Measurements from ENCODE around the gene NOB1. TPM values are rescaled to one million over a fixed set of nuclear protein-coding genes. Genes with fewer than 3 reads are reported as not detected.

NOB1 gene
- total RNA-seq = 43.2 and 48.4 TPM in 2 replicates

DNA sequence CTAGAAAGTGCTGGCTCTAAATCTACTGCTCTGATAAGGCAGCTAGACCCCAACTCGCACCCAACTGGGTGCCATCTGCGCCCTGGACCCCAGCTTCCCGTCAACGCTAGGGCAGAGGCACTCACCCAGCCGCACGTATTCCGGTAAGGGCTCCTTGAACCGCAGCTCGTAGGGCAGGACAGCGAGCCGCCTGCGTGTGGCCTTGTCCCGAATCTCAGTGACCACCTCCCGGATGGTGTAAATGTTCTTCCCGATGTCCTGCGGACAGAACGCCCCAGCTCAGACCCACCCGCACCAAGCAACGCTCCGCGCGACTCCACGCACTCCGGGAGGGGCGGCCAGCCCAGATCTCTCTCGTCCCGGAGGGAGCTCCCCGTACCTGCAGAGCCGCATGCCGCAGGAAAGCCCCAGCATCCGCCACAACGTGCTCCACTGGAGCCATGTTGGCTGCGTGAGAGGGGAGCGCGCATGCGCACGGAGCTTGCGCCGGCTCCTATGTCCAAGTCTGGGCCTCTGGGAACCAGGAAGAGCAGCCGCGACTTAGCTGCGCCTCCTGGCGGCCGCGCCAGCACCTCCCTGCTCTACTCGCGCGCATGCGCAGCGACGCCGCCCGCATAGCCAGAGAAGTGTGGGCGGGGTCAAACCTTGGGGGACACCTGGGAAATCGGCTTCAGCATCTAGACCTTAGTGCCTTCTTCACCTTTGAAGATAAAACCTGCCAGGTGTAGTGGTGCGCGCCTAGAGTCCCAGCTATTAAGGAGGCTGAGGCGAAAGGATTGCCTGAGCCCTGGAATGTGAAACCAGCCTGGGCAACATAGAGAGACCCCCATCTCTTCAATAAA is at the start of gene NOB1:
Gene NOB1 (minus strand): TSS at position 458 of the 842 bp plus-strand sequence. CDS start 16 bp downstream, at position 442.

DNA sequence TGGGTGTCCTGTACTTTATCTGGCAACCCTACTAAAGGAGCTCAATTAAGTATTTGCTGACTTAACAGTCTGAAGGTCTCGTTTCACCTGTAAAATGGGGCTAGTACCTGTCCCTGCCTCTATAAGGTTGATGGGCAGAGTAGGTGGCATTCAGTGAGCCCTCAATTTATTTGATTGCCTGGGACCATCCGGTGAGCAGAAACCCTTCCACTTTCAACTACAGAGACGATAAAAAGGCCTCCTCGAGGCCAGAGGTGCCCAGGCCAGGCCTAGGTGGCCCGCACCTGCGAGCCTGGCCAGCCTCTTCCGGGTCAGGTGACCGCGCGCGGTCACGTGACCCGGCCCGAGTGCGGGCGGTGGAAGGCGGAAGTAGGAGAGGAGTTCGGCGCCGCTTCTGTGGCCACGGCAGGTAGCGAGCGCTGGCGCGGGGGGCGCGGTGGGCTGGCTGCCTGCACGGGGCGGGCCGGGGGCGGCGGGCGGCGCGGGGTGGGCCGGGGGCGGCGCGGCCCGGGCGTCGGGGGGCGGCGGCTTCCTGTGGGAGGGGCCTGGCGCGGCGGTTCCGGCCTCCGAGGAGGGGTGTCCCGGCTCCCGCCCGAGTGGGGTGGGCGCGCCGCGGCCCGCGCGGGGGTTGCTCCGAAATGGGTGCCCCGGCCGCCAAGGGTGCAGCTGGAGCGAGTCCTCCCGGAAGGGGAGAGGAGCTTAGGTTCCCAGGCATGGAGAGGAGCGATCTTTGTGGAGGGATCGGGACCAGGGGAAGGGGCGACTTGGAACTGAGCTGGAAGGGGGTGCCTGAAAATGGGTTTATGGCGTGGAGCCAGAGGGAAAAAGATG is 7.5 kb upstream of the NOB1 start, which contains the start of gene WWP2:
Gene WWP2 (plus strand): TSS at position 350 of the 831 bp plus-strand sequence. CDS start 24,679 bp downstream, outside the sequence.

DNA sequence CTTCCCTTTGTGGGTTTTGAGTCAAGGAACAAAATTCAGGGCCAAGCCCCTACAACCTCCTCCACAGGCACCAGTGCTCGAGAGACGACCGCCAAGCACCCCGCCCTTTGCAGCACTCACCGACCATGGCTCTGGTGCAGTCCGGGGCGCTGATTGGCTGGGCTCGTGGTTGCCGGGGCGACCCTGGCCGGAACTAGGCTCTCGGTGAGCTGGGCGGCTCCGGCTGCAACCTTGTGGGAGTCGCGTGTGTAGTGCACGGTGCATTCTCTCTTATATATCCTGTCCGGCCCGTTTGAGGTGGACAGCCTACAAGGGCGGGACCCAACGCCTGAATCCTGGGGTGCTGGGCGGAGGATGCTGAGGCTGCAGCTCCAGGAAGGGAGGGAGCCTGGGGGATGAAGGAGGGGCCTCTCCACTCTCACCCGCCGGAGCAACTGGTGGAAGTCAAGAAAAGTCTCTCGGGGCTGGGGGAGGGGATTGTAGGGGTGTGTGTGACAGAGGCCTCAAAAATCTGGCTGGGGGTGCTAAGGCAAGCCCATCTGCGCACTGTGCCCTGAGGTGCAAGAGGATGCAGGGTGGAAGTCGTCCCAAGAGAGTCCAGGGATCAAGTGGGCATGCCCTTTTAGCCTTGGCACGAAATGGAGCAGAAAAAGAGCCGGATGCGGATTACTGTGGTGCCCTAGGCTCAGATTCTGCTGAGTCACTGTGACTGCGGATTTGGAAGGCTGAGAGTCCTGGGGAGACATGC is 28.2 kb downstream of the NOB1 start, which contains the start of gene NQO1:
Gene NQO1 (minus strand): TSS at position 248 of the 748 bp plus-strand sequence. CDS start 121 bp downstream, at position 127.

Small RNAs within 50 kb of the gene (small RNA-seq; reads per million reads assigned to genes)
- gene RF00091 = not detected

Other genes with a start within 250 kb of the NOB1 start
- gene NFAT5, start 189.0 kb downstream of the NOB1 start, total RNA-seq = 49.0 and 56.0 TPM in 2 replicates
- 675 and 727 TPM in 2 replicates for gene NQO1, start 28.4 kb downstream of the NOB1 start, total RNA-seq
- gene WWP2, start 7.4 kb upstream of the NOB1 start, total RNA-seq = 36.3 and 36.7 TPM in 2 replicates
- gene CLEC18A, start 196.4 kb upstream of the NOB1 start, total RNA-seq = 0.13 and 0.22 TPM in 2 replicates